Stimulated activated CD4-positive, alpha-beta T cell treated with anti-CD3 and anti-CD28 coated beads, Interleukin-15, amount 100 ng/mL, for 24 hours (primary cell): ENCODE data around the gene PSRC1.
A peak's percentile ranks its signal among the peaks of the same experiment; 100 is the strongest.

Source experiments
- DNase-seq: peaks from one replicate; pipeline ENCODE4 v3.0.0-alpha.2; 2020

Gene PSRC1

DNA sequence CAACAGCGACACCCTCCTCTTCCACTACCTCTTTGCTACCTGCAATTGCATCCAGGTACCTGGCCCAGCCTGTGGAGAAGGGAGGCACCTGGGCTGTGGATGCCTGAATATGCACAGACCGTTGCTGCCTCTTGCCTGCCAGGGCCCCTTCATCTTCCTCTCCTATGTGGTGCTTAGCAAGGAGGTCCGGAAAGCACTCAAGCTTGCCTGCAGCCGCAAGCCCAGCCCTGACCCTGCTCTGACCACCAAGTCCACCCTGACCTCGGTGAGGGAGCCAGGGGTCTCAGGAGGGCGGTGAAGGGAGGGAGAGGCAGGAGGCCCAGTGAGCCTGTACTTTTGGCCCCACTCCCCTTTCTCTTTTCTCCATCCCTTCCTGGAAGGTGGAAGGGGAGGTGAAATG, 11.5 kb downstream of the PSRC1 start:
- no peak for DNase-seq

DNA sequence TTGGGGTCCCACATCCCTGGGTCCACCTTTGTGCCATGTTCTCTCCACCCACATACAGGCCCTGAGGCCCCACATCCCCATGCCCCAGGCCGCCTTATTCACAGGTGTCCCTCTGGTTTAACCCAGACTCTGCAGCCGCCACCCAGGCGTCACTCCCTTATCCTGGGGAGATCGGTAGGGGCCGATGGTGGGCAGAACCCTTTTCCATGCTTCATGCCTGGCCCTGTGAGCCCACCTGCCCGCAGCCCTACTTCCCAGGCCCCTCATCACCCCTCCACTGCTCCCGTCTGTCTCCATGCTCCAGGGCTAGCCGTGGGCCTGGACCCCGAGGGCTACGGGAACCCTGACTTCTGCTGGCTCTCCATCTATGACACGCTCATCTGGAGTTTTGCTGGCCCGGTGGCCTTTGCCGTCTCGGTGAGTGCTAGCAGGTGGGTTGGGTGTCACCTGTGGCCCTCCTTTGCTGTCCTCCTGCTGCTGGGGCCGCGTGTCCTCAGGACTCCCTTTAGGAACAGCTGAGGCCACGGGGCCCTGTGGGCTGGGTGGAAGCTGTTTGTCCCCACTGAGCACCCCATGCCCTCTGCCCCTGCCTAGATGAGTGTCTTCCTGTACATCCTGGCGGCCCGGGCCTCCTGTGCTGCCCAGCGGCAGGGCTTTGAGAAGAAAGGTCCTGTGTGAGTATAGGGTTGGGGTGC, 12.2 kb downstream of the PSRC1 start:
- no peak for DNase-seq

DNA sequence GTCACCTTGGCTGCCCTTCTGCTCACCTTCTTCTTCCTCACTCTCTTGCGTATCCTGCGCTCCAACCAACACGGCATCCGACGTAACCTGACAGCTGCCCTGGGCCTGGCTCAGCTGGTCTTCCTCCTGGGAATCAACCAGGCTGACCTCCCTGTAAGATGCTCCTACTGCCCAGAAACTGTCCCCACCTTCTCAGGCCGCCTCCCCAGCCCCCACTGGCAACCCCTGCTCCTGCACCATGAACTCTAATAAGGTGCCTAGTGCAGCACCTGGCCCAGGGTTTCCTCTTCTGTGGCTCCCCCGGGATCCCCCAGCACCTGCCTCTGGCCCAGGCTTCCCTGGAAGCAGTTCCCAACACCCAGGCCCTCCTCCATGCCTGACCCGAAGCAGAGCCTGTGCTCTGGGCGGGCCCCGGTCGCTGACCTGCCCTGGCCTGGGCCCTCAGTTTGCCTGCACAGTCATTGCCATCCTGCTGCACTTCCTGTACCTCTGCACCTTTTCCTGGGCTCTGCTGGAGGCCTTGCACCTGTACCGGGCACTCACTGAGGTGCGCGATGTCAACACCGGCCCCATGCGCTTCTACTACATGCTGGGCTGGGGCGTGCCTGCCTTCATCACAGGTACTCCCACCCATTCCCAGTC, 12.8 kb downstream of the PSRC1 start:
- no peak for DNase-seq

DNA sequence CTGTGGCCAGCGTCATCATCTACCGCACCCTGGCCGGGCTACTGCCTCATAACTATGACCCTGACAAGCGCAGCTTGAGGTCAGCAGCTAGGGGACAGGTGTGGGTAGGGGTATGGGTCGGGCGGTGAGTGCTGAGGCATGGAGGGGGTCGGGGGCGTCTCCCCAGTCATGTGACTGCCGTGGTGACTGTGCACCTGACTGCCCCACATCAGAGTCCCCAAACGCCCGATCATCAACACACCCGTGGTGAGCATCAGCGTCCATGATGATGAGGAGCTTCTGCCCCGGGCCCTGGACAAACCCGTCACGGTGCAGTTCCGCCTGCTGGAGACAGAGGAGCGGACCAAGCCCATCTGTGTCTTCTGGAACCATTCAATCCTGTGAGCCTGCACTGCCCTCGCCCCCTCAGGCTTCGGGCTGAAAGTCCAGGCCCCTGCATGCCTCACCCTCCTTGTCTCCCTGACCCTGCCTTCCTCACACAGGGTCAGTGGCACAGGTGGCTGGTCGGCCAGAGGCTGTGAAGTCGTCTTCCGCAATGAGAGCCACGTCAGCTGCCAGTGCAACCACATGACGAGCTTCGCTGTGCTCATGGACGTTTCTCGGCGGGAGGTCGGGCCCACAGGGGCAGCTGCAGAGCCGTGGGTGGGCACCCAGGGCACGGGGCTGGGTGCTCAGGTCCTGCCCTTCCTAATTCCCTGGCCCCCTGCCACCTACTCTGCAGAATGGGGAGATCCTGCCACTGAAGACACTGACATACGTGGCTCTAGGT, 13.5 kb downstream of the PSRC1 start:
- DNase-seq, result no peak

DNA sequence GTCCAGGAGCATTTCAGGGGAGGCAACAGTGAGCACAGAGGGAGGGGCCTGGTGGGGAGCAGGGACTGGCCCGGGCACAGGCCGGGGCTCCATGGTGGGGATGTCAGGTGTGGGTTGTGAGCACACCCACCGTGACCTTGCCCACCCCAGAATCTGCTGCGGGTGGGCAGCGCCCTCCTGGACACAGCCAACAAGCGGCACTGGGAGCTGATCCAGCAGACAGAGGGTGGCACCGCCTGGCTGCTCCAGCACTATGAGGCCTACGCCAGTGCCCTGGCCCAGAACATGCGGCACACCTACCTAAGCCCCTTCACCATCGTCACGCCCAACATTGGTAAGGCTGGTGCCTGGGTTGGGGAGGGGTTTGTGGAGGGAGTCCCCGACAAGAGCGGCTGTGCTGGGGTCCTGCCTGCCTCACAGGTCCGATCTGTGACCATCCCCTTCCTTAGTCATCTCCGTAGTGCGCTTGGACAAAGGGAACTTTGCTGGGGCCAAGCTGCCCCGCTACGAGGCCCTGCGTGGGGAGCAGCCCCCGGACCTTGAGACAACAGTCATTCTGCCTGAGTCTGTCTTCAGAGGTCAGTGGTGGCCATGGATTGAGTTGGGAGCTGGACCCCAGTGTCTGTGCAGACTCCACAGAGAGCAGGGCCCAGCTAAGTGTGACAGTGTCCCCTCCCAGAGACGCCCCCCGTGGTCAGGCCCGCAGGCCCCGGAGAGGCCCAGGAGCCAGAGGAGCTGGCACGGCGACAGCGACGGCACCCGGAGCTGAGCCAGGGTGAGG, 14.3 kb downstream of the PSRC1 start:
- no peak for DNase-seq

DNA sequence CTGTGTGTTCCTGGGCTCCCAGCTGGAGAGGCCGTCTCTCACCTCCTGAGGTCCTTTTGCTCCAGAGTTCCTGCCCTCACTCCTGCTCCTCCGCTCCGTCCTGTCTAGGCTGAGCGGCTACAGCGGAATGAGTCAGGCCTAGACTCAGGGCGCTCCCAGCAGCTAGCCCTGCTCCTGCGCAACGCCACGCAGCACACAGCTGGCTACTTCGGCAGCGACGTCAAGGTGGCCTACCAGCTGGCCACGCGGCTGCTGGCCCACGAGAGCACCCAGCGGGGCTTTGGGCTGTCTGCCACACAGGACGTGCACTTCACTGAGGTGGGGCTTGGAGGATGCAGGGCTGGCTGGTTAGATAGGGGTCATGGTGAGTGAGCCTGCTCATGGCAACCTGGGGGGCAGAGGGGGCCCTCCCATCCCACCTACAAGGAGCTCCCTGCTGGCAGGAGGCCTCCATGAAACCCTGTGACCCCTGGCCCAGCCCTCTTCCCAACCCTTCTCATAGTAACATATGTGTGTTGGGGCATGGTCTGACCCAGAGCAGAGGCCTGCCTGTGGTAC, 15.1 kb downstream of the PSRC1 start:
- DNase-seq, result no peak

DNA sequence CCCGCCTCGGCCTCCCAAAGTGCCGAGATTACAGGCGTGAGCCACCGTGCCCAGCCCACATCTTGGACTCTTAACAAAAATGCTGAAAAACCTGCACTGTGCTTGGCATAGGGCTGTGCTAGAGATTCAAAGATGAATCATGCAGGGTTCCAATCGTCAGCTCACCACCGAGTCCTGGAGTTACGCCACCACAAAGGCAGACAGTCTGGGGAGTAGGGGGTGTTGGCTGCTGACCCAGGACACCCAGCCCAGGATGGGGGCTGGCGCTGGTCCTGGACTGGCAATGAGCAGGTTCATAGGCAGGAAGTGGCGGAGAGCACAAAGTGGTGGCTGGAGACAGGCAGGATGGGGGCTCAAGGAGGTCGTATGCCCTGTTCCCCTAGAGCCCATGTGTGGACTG, 16.0 kb downstream of the PSRC1 start:
- DNase-seq, result no peak

DNA sequence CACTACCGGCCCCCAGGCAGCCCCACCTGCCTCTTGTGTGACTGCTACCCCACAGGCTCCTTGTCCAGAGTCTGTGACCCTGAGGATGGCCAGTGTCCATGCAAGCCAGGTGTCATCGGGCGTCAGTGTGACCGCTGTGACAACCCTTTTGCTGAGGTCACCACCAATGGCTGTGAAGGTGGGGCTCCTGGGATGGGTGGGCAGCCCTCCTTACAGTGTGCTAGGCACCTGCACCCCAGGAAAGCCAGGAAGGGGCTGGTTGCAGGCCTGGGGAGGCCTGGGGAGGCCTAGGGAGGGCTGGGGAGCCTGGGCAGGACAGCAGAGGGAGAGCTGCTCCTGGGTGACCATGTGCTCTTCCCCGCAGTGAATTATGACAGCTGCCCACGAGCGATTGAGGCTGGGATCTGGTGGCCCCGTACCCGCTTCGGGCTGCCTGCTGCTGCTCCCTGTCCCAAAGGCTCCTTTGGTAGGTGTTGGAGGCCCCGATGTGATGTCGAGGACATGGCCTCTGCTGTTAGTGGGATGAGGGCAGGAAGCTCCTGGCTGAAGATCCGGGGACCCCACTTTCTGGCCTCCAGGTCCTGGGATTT, 17.1 kb downstream of the PSRC1 start:
- no peak for DNase-seq

DNA sequence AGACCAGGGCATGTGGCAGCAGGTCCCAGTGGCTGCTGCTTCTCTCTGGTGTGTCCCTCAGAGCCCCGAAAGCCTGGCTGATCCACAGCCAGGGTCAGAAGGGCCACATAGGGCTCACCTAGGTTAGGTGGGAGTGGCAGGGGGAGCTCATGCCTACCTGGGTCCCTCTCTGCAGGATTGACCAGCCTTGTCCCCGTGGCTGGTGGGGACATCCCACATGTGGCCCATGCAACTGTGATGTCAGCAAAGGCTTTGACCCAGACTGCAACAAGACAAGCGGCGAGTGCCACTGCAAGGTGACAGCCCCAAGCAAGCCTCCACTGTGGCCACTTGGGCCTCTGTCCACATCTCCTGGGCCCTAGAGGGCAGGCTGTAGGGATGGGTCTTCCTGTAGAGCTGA, 17.9 kb downstream of the PSRC1 start:
- no peak for DNase-seq

DNA sequence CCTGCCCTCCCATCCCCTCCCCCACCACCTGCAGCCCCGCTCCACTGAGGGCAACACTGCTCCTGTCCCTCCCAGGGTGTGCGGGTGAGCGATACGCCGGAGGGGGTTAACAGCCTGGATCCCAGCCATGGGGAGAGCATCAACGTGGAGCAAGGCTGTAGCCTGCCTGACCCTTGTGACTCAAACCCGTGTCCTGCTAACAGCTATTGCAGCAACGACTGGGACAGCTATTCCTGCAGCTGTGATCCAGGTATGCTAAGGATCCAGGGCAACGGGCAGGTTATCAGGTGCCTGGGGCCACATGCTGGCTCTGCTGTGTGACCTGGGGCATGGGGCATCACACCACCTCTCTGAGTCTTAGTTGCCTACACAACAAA, 18.6 kb downstream of the PSRC1 start:
- no peak for DNase-seq

DNA sequence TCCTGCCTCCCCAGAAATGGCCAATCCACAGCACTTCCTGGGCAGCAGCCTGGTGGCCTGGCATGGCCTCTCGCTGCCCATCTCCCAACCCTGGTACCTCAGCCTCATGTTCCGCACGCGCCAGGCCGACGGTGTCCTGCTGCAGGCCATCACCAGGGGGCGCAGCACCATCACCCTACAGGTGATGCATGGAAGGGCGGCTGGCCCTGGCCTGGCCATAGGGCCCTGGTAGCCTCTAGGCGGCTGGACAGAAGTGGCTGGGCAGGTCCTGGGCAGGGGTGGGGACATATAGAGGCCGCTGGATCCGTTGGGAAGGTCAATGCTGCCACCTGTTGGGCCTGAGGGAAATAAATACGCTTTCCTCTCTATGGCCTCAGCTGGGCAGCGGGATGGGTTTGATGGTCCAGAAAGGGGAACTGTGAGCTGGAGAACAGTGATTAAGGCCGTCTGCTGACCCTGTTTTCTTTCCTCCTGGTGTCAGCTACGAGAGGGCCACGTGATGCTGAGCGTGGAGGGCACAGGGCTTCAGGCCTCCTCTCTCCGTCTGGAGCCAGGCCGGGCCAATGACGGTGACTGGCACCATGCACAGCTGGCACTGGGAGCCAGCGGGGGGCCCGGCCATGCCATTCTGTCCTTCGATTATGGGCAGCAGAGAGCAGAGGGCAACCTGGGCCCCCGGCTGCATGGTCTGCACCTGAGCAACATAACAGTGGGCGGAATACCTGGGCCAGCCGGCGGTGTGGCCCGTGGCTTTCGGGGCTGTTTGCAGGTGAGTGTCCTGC, 19.2 kb downstream of the PSRC1 start:
- peak; percentile 89 for DNase-seq

DNA sequence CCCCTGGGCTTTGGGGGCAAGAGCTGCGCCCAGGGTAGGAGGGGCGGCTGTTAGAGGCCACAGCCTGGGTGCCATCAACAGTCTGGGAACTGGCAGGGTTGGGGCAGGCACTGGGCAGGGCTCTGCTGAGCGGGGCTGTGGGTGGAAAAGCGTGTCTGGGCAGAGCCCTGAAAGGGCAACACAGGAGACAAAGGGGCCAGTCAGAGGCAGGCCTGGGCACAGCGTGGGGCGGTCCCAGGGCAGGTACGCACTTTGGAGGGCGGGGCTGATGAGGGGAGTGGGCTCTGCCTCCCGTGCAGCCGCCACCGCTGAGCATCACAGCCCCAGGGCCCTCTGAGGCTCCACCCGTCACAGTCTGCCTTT, 19.7 kb downstream of the PSRC1 start:
- peak; percentile 22 for DNase-seq

DNA sequence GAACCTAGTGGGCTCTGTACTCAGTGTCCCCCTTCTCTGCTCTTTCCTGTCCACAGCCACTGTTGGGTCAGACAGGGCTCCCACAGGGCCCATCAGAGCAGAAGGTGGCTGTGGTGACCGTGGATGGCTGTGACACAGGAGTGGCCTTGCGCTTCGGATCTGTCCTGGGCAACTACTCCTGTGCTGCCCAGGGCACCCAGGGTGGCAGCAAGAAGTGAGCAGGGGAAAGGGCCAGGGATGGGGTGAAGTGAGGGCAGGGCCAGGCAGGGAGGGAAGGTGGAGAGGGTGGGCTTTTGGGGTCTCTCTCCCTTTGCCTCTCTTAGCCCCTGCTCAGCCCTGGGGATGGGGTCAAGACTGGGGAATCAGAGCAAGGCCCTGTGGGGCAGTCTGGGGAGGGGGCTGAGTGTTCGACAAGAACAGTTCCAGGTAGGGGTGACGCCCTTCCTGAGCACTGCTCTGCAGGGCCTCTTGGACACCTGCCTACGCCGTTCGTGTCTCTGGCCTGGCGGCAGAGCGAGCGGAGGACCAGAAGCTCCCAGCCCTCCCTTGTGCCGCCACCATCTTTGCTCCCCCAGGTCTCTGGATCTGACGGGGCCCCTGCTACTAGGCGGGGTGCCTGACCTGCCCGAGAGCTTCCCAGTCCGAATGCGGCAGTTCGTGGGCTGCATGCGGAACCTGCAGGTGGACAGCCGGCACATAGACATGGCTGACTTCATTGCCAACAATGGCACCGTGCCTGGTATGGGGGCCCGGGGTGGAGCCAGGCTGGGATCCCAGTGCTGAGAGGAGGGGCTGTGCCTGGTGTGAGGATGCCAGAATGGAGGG, 20.5 kb downstream of the PSRC1 start:
- DNase-seq, result no peak

DNA sequence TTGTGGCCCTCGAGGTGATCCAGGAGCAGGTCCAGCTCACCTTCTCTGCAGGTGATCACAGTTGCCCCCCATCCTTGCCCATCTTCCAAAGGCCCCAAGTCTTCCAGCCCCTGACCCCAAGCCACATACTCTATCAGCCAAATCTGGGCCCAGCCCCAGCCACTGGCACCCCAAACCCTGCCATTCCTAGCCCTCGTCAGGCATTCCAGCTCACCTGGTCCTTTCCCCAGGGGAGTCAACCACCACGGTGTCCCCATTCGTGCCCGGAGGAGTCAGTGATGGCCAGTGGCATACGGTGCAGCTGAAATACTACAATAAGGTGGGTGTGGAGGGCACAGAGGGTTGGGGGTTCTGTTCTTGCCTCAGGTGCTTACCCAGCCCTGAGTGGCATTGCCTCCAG, 21.4 kb downstream of the PSRC1 start:
- no peak for DNase-seq

DNA sequence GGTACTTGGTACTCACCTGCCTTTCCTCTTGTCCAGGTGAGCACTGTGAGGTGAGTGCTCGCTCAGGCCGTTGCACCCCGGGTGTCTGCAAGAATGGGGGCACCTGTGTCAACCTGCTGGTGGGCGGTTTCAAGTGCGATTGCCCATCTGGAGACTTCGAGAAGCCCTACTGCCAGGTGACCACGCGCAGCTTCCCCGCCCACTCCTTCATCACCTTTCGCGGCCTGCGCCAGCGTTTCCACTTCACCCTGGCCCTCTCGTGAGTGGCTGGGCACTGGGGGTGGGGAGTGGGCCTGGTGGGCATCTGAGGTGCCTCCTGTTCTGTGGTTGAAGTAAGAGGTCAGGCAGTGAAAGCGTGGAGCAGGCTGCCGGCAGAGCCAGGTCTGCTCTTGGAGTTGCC, 21.9 kb downstream of the PSRC1 start:
- no peak for DNase-seq

DNA sequence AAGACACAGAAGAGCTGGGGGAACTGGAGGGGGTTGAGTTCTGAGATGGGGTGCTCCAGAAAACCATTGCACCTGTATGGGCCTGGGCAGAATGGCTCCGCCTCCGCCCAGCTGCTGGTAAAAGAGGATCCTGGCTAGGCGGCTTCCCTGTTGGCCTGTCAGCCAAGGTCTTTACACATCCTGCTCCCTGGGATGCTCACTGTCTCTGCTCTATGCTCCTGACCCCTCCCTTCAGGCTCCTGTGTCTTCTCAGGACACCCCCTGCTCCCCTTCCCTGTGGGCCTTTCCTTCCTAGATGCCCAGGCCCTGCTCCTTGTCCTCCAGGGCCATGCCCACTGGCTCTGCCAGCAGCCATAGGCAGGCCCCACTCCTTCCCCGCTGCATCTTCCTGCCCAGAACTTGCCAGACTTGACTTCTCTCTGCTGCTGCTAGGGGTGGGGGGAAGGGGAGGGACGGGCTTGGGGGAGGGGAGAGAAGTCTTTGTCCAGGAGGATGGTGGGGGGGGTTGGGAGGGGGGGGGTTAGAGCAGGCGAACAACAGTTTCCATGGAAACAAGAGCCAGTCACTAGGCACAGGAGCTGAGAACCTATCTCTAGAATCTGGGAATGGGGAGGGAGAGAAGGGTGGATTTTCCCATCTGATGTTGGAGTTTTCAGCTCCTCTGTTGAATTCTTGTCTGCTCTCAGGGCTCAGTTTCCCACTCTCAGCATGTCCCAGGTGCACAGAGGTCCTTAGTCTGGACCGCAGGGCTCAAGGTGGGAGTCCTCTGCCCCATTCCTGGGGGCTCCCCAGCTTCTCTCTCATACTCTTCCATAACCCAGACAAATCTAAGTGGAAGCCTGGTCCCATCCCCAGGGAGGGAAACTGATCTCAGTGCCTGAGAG, 23.0 kb downstream of the PSRC1 start:
- no peak for DNase-seq

DNA sequence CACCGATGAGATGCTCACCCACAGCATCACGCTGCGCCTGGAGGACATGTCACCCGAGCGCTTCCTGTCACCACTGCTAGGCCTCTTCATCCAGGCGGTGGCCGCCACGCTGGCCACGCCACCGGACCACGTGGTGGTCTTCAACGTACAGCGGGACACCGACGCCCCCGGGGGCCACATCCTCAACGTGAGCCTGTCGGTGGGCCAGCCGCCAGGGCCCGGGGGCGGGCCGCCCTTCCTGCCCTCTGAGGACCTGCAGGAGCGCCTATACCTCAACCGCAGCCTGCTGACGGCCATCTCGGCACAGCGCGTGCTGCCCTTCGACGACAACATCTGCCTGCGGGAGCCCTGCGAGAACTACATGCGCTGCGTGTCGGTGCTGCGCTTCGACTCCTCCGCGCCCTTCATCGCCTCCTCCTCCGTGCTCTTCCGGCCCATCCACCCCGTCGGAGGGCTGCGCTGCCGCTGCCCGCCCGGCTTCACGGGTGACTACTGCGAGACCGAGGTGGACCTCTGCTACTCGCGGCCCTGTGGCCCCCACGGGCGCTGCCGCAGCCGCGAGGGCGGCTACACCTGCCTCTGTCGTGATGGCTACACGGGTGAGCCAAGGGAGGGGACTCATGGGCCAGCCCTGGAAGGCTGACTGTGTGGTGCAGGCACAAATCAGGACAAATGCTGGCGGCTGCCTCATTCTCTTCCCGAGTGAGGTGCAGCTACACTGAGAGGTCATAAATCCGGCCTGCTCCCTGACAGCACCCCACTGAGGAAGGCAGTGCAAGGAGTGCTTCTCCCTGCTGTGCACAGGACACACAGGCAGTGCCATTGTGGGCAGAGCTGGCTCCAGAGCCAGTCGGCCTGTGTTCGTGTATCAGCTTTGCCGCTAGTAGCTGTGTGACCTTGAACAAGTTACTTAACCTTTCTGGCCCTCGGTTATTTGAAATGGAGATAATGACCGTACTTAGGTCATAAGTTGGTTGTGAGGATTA, 24.2 kb downstream of the PSRC1 start:
- no peak for DNase-seq

DNA sequence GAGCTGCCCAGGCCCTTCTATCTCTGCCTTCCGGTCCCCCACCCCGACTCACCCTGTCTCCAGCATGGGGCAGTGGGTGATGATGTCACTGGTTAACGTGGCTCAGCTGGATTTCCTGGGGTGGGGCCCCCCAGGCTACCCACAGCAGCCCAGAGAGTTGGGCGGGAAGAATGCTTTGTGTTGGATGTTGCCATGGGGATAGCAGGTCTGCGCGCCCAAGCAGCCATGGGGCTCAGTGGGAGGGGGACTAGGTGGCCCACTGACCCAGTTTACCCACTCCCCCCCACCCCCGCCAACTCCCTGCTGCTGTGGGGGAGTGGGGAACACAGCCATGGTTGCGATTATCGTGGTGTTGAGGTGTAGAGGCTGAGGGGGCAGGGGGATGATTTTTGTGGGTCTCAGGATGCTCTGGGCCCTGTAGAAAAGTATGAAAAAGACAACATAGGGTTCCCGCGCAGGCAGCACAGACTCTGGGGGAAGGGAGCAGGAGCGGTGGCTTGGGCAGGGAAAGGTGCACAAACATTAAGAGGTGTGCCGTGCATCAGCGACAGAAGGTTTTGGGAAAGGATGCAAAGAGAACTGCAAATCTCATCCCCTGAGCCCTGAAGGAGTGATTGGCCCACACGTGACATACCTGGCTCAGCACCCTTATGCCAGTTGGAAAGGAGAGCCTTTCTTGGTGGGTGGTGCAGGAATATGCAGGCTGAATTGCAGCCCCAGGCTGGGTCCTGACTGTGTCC, 25.1 kb downstream of the PSRC1 start:
- no peak for DNase-seq
